ENCODE data around the gene TRABD2B.

Gene TRABD2B

DNA sequence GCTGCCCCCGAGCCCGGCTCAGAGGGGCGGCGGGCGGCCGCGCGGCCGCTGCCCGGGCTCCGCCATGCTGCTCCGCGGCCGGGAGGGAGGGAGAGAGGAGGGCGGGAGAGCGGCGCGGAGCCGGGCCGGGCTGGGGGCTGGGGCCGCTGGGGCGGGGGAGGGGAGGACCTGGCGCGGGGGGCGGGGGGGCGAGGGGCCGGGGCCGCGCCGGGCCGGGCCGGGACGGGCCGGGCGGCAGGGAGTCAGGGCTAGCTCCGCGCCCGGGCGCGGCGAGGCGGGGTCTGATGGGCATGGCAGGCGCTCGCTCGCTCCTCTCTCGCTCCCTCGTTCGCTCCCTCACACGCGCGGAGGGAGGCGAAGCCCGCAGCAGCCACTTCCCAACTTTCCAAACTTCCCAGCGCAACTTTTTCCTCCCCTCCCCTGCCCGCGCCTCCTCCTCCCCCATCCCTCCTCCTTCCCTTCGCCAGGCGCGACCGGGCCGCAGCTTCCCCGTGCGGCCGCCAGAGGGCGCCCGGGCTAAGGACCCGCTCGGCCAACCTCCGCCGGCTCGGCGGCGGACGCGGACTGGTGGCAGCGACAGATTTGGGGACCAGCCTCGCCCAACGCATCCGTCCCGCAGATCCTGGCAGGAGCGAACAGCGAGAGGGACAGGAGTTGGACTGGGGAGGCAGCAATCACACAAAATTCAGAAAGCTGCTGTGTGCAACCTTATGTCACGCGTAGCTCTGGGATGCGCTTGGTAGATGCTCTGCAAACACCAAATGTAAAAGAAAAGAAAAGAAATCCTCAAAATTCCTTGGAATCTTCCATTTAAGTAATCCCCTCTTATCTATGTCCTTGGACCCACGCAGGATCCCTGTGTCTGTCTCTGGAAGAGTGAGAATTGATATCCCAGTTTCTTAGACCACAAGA, at the start of gene TRABD2B:
Gene TRABD2B, minus strand, starts transcription at position 97 of the 912 bp plus-strand sequence.
- no peak within 1 kb of the TSS for H3K27ac Mint-ChIP-seq
- ATAC-seq (peak; percentile 67), DNase-seq (ENCODE audit: low spot score in 2 of 2) (peak; percentile 73 to 81)
- H3K9me3 Mint-ChIP-seq = no peaks in the 10 kb centered on the region
- H3K4me1 Mint-ChIP-seq = peaks cover 8% of the 10 kb centered on the region
- no peaks in the 10 kb centered on the region for H3K36me3 Mint-ChIP-seq
- H3K4me3 Mint-ChIP-seq = peak within 1 kb of the TSS; percentile 55

DNA sequence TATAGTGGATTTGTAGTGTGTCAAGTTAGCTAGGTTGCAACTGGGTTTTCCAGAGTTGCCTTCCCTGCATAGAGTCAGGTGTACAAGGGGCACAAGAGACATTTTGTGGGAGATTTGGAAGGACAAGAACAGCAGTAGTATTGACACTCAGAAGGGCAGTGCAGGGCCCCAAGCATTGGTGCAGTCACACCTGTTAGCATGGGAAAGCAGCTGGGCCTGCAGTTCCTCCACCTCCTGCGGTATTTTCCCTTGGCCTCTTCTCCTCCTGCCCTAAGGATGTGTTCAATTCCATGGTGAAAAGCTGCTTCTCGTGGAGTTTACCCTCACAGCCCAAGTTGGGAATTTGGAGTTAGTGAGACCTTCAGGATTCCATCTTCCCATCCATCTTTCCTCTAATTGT, 47.1 kb upstream of the TRABD2B start:
- no peak overlapping the region for H3K4me3 Mint-ChIP-seq
- no peaks in the 10 kb centered on the region for H3K9me3 Mint-ChIP-seq
- H3K4me1 Mint-ChIP-seq = no peaks in the 10 kb centered on the region
- no peak overlapping the region for H3K27ac Mint-ChIP-seq
- ATAC-seq = no peak
- no peak for DNase-seq (ENCODE audit: low spot score in 2 of 2)
- no peaks in the 10 kb centered on the region for H3K36me3 Mint-ChIP-seq

DNA sequence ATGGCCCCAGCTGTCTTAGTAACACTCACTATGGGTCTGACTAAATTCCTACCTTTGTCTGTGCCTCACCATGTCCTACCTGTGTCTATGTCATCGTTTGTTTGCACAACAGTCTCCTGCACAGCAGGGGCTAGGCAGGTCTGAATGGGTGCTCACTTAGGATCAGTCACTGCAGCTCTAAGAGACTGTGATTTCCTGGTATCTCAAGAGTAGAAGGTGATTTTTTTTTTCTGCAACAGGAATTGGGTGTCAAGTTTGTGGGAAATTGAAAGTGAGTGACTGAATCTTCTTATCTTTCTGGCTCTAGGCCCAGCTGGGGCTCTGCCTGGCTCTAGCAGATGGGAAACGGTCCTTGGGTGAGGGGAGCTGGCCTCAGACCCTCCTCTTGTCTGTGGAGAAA, 46.4 kb upstream of the TRABD2B start:
- no peak for DNase-seq (ENCODE audit: low spot score in 2 of 2)
- no peak for ATAC-seq
- no peak overlapping the region for H3K4me3 Mint-ChIP-seq

DNA sequence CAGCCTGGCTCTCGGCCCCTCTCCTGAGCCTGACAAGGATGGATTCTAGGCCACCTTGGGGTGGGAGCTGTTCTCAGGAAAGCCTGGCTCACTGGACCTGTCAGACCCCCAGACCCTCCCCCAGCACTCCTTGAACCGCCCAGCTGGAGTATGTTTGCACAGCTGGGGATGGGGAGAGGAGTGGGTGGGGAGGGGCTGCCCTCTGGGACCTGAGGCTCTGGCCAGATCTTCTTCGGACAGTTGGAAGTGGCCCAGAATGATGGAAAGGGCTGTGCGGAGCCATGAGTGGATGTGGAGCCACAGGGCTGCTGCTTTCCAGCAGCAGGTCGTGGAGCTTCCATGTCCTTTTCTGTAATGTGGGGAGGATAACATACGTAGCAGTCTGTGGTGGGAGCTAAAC, 43.0 kb upstream of the TRABD2B start:
- ATAC-seq = no peak
- H3K36me3 Mint-ChIP-seq = no peaks in the 10 kb centered on the region
- no peak overlapping the region for H3K27ac Mint-ChIP-seq
- no peak for DNase-seq (ENCODE audit: low spot score in 2 of 2)
- no peaks in the 10 kb centered on the region for H3K4me1 Mint-ChIP-seq
- H3K4me3 Mint-ChIP-seq = no peak overlapping the region
- H3K9me3 Mint-ChIP-seq = no peaks in the 10 kb centered on the region

More for the DNA sequence above, 46.4 kb upstream of the TRABD2B start:
- H3K4me1 Mint-ChIP-seq = no peaks in the 10 kb centered on the region
- no peaks in the 10 kb centered on the region for H3K9me3 Mint-ChIP-seq
- no peak overlapping the region for H3K27ac Mint-ChIP-seq
- no peaks in the 10 kb centered on the region for H3K36me3 Mint-ChIP-seq

DNA sequence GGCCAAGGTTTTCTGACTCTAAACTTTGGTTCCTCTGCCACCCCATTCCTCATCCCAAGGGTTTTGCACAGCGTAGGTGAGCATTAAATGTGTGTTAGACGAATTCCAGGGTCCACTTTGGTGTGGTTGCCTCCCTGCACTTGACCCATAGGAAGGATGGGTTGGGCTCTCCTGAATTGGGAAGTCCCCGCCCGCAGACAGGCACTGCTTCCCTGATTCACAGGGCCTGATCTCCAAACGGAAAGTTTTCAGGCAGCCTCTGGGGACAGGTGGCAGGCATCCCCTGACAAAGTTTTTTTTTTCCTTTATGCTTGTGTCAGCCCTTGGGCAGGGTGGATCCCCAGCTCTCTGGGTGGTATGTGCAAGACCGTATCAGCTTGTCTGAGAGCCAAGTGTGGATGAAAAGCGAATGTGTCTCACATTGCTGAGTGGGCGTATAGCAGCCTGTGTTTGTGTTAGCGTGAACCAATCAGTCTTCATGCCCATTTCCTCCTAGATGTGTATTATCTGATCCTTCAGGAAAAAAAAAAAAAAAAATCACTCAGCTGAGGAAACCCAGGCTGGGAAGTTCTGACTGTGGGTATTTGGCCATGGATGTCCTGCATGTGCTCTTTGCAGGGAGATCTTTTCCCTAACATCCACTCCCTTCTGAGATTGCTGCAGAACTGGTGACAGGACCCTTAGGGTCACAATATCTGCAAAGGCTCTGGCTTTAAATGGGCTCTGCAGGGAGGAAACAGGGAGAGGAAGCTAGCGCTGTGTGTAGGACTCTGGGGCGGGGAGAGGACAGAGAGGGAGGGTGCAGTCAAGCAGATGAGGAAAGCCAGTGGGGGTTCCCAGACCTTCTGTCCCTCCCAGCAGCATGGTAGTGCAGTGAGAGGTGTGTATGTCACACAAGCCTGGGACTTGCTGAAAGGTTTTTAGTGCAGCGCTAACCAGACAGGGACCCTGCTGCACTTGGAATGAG, 42.2 kb upstream of the TRABD2B start:
- no peak for ATAC-seq
- Mint-ChIP-seq H3K9me3 (no peaks in the 10 kb centered on the region), H3K4me1 (no peaks in the 10 kb centered on the region), H3K4me3 (no peak overlapping the region), H3K36me3 (no peaks in the 10 kb centered on the region), H3K27ac (no peak overlapping the region)
- DNase-seq (ENCODE audit: low spot score in 2 of 2) = no peak

DNA sequence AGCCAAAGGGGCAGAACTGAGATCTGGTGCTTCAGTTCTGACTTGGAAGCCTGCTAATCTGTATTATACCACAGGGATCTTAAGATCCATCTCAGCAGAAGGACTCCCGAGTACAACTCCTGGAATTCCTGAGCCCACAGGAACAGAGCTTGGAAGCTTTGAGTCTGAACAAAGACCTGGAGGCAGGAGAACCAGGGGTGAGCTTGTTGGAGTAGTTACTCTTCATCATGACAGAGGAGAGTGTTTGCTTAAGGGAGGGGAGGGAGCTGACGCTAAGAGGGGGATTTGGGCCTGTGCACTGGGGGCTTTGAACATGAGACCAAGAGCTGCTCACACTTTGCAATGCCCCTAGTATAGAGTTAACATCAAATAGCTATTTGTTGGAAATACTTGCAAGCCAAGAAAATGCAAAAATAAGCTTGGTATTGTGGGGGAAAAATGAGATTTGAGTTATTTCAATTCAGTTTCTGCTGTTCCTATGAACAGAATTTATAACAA, 41.1 kb upstream of the TRABD2B start:
- H3K4me1 Mint-ChIP-seq = no peaks in the 10 kb centered on the region

DNA sequence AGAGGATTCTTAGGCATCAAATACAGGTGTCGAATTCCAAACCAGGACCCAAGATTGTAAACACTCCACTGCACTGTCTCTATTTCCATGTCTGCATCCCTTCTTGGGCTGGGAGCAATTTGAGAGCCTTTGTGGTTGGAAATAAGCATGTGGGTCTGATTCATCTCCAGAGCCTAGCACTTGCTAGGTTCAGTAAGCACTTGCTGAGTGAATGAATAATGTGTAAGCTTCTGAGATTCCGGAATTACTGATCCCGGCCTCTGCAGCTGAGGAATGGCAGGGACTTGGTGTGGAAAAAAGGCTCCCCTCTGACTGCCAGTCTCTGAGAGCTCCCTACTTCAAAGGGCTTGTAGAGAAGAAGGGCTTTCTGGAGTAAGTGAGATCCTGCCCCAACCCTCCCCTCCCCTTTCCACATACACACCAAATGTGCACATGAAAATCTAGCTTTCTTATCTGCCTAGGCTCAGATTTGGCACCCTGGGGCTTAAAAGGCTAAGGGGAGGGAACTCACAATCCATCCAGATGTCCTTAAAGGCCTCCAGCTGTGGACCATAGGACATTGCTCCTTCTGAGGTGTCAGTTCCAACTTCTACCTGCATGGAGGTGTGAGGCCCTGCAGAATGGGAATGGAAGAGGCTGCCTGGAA, 39.6 kb upstream of the TRABD2B start:
- no peaks in the 10 kb centered on the region for H3K36me3 Mint-ChIP-seq
- no peak overlapping the region for H3K4me3 Mint-ChIP-seq
- ATAC-seq = no peak
- no peak overlapping the region for H3K27ac Mint-ChIP-seq
- no peaks in the 10 kb centered on the region for H3K4me1 Mint-ChIP-seq
- no peaks in the 10 kb centered on the region for H3K9me3 Mint-ChIP-seq
- no peak for DNase-seq (ENCODE audit: low spot score in 2 of 2)

More for the DNA sequence above, 41.1 kb upstream of the TRABD2B start:
- H3K36me3 Mint-ChIP-seq = no peaks in the 10 kb centered on the region
- H3K27ac Mint-ChIP-seq = no peak overlapping the region
- H3K9me3 Mint-ChIP-seq = no peaks in the 10 kb centered on the region
- DNase-seq (ENCODE audit: low spot score in 2 of 2) = no peak
- H3K4me3 Mint-ChIP-seq = no peak overlapping the region
- no peak for ATAC-seq

DNA sequence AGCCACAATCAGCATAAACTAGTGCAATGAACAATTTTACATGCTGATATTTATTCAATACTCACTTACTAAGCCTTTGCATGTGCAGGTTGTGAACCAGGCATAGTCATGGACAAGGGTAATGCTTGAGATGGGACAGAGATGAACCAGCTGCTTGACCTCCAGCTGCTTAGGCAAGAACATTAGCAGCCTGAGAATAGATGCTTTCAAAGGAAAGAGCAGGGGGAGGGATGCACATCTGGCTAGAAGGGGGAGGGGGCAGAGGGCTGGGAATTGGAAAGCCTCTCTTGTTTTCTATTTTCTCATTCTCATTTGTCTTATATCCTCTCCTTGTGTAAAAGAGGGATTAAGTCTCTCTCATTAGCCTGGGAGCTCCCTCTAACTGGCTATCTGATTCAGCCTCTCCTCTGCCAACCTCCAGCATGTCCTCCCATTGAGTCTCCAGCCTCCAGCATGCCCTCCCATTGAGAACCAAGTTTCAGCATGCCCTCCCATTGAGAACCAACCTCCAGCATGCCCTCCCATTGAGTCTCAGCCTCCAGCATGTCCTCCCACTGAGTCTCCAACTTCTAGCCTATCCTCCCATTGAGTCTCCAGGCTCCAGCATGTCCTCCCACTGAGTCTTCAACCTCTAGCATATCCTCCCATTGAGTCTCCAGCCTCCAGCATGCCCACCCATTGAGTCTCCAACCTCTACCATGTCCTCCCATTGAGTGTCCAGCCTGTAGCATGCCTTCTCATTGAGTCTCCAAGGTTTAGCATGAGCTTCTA, 38.4 kb upstream of the TRABD2B start:
- Mint-ChIP-seq H3K9me3 (no peaks in the 10 kb centered on the region), H3K27ac (peak overlapping the region; percentile 9), H3K4me3 (no peak overlapping the region), H3K36me3 (no peaks in the 10 kb centered on the region), H3K4me1 (no peaks in the 10 kb centered on the region)
- DNase-seq (ENCODE audit: low spot score in 2 of 2) (no peak), ATAC-seq (no peak)

DNA sequence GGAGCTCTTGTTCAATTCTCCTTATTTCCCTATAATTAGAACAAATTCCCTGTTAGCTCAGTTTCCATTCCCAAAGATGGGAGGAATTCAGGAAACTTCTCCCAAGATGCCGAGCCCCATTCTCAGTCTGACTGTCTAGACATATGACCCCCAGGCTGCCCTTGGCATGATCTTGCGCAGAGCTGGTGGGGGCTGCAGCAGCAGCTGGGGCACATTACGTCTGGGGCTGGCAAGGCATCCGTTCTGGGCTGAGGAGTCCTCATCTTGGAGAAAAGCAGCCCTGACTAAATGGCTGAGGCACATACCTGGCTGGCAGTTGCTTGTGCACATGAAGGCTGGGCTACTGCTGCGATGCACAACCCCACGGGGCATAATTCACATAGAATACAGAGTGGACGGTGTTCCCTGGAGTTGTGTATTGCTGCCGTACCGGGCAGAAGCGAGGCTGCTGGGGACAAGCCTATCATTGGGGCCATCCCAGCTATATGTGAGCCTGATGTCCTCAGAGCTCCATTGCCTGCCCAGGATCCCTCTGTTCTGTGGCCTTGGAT, 36.4 kb upstream of the TRABD2B start:
- Mint-ChIP-seq H3K27ac (no peak overlapping the region), H3K9me3 (no peaks in the 10 kb centered on the region), H3K36me3 (no peaks in the 10 kb centered on the region), H3K4me3 (no peak overlapping the region), H3K4me1 (no peaks in the 10 kb centered on the region)
- ATAC-seq = no peak
- DNase-seq (ENCODE audit: low spot score in 2 of 2) = no peak

DNA sequence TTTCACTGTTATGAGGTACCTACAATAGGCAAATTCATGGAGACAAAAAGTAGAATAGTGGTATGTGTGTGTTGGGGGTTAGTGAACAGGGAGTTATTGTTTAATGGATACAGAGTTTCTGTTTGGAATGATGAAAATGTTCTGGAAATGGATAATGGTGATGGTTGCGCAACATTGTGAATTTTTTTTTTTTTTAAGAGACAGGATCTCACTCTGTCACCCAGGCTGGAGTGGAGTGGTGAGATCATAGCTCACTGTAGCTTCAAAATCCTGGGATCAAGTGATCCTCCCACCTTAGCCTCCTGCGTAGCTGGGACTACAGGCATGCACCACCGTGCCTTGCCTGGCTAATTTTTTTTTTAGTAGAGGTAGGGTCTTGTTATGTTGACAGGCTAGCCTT, 34.5 kb upstream of the TRABD2B start:
- ATAC-seq = no peak
- Mint-ChIP-seq H3K4me3 (no peak overlapping the region), H3K27ac (no peak overlapping the region), H3K9me3 (no peaks in the 10 kb centered on the region), H3K36me3 (no peaks in the 10 kb centered on the region), H3K4me1 (no peaks in the 10 kb centered on the region)
- no peak for DNase-seq (ENCODE audit: low spot score in 2 of 2)

DNA sequence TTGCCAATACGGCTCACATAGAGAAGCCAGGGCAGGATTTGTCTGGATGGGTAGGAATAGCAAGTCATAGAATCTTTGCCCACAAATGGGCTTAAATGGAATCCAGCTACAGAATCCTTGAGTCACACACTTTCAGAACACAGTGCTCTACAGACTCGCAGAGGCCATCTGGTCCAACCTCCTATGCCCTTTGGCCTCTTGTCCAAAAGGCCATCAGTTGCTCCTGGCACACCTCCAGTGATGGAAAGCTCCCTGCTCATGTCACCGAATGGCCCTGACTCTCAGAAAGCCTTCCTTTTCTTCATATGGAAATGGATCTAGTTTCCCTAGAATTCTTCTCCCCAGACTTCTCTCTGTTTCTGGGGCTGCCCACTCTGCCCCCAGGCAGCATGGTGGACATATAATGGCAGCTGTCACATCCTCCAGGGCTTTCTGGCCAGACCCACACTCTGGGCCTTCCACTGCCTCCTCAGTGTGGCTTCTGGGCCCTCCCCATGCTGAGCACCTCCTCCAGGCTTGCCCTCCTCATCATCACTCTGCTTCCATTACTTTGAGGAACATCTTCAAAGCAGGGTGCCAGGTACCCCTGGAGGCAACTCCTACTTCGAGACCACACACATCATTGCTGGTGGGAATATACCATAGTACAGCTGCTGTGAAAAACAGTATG, 33.6 kb upstream of the TRABD2B start:
- DNase-seq (ENCODE audit: low spot score in 2 of 2) (no peak), ATAC-seq (no peak)
- H3K4me3 Mint-ChIP-seq = no peak overlapping the region
- no peaks in the 10 kb centered on the region for H3K36me3 Mint-ChIP-seq
- no peaks in the 10 kb centered on the region for H3K4me1 Mint-ChIP-seq
- H3K27ac Mint-ChIP-seq = no peak overlapping the region
- H3K9me3 Mint-ChIP-seq = no peaks in the 10 kb centered on the region

DNA sequence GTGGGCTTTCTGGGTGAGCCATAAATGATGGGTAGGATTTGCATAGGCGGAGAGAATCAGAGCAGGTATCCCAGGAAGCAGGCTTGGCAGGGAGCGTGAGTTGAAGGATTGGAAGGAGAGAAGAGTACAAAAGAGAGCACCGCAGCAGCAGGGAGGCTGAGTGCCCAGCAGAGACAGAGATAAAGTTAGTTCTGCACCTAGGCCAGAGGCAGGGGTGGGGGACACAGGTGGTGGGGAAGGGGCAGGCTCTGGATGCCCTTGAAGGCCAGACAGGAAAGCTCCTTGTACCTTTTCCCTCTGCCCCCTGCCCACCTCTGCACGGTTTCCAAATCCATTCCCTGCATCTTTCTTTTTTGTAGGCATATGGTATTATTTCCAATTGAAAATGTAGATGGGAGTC, 33.0 kb upstream of the TRABD2B start:
- Mint-ChIP-seq H3K4me3 (no peak overlapping the region), H3K9me3 (no peaks in the 10 kb centered on the region), H3K4me1 (no peaks in the 10 kb centered on the region), H3K27ac (no peak overlapping the region), H3K36me3 (no peaks in the 10 kb centered on the region)
- no peak for DNase-seq (ENCODE audit: low spot score in 2 of 2)
- no peak for ATAC-seq

DNA sequence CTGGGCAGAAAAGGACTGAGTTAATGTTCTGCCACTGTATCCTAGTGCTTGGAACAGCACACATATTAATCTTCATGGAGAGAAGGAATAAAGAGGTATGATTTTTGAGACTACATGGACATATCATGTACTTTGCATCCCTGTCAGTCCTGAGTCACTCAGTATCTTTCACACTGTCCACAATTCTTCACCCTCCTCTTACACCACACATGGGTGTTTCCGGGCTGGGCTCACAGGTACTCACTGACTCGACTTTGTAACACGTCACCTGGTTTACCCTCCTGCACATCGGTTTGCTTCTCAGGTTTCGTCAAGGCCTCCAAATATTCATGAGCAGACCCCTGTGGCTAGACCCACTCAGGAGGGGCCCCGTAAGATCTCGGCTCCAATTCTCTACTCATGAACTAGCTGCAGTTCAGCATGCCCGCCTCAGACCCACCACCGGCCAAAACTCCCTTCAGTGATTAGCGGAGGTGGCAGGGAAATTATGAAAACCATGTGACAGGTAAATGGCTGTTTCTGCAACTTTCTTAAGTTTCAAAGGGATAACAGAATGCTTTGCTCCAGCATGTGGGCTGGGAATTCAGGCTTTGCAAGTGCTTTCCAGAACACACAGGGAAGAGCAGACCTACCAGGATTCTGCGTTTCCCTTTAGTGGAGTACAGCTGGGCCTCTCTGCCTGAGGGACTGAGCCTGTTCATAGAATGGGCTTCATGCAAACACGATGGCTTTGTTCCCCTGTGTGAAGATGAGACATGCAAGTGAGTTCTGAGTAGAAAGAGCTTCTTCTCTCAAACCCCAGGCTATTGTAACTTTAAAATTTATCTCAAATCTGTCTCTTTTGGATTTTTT, 31.3 kb upstream of the TRABD2B start:
- no peak for DNase-seq (ENCODE audit: low spot score in 2 of 2)
- Mint-ChIP-seq H3K4me1 (no peaks in the 10 kb centered on the region), H3K9me3 (no peaks in the 10 kb centered on the region), H3K36me3 (no peaks in the 10 kb centered on the region), H3K4me3 (no peak overlapping the region), H3K27ac (no peak overlapping the region)
- ATAC-seq = no peak
